AG09319 (cell line): ENCODE results near the gene PCDHB10.
"Not testable (repeated sequence)": the region's sequence is repeated elsewhere in the genome, so short reads cannot be mapped to it uniquely, and the experiment has no call there.

ENCODE experiments used
- DNase-seq: peaks from one replicate; pipeline ENCODE4 v3.0.0-alpha.2; 2010; ENCODE audit warnings: low read depth; ENCODE audit errors: extremely low read depth
- TF ChIP-seq, protein P1 (sequence below): IDR thresholded peaks from 2 replicates; pipeline ENCODE4 v1.5.1; 2011; ENCODE audit warnings: low read depth, mild to moderate bottlenecking, inconsistent platforms, low read length, moderate library complexity

The PCDHB10 gene

DNA sequence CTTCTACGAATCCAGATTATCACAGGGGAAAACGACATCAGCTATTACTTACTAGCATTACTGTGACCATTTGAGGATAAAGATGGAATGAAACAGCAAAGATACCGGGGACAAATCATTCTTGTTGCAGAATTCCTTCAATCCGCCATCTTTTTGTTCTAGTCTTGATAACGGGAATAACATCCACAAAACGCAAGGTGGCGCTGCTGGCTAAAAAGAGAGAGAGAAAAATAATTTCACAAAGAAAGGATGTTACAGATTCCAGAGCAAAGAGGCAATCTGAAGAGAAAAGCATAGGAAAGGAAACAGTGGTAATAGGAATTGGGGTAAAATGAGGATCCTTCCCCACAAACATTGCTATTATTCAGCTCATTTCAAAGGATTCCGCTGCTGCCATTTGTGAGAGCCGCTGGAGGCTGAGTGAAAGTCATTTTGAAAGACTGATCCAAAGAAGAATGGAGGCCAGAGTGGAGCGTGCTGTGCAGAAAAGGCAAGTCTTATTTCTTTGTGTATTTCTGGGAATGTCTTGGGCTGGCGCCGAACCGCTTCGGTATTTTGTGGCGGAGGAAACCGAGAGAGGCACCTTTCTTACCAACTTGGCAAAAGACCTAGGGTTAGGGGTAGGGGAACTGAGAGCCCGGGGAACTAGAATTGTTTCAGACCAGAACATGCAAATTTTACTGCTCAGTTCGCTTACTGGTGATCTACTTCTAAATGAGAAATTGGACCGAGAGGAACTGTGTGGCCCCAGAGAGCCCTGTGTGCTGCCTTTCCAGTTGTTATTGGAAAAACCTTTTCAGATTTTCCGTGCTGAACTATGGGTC, 19.6 kb upstream of the PCDHB10 start, which contains the start of gene PCDHB7:
Gene PCDHB7 (plus strand): TSS at position 264 of the 824 bp plus-strand sequence. CDS start 192 bp downstream, at position 456.
- no peak for DNase-seq
- TF ChIP-seq, protein P1, sequence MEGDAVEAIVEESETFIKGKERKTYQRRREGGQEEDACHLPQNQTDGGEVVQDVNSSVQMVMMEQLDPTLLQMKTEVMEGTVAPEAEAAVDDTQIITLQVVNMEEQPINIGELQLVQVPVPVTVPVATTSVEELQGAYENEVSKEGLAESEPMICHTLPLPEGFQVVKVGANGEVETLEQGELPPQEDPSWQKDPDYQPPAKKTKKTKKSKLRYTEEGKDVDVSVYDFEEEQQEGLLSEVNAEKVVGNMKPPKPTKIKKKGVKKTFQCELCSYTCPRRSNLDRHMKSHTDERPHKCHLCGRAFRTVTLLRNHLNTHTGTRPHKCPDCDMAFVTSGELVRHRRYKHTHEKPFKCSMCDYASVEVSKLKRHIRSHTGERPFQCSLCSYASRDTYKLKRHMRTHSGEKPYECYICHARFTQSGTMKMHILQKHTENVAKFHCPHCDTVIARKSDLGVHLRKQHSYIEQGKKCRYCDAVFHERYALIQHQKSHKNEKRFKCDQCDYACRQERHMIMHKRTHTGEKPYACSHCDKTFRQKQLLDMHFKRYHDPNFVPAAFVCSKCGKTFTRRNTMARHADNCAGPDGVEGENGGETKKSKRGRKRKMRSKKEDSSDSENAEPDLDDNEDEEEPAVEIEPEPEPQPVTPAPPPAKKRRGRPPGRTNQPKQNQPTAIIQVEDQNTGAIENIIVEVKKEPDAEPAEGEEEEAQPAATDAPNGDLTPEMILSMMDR: peak; percentile 31

DNA sequence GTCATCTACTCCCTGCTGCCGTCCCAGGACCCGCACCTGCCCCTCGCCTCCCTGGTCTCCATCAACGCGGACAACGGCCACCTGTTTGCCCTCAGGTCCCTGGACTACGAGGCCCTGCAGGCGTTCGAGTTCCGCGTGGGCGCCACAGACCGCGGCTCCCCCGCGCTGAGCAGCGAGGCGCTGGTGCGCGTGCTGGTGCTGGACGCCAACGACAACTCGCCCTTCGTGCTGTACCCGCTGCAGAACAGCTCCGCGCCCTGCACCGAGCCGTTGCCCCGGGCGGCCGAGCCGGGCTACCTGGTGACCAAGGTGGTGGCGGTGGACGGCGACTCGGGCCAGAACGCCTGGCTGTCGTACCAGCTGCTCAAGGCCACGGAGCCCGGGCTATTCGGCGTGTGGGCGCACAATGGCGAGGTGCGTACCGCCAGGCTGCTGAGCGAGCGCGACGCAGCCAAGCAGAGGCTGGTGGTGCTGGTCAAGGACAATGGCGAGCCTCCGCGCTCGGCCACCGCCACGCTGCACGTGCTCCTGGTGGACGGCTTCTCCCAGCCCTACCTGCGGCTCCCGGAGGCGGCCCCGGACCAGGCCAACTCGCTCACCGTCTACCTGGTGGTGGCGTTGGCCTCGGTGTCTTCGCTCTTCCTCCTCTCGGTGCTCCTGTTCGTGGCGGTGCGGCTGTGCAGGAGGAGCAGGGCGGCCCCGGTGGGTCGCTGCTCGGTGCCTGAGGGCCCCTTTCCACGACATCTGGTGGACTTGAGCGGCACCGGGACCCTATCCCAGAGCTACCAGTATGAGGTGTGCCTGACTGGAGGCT, 17.7 kb upstream of the PCDHB10 start:
- DNase-seq: not testable (repeated sequence)

- DNase-seq: no peak
Observed at GRCh38 chr5:141175933-141176332, 16.2 kb upstream of the PCDHB10 start.

DNA sequence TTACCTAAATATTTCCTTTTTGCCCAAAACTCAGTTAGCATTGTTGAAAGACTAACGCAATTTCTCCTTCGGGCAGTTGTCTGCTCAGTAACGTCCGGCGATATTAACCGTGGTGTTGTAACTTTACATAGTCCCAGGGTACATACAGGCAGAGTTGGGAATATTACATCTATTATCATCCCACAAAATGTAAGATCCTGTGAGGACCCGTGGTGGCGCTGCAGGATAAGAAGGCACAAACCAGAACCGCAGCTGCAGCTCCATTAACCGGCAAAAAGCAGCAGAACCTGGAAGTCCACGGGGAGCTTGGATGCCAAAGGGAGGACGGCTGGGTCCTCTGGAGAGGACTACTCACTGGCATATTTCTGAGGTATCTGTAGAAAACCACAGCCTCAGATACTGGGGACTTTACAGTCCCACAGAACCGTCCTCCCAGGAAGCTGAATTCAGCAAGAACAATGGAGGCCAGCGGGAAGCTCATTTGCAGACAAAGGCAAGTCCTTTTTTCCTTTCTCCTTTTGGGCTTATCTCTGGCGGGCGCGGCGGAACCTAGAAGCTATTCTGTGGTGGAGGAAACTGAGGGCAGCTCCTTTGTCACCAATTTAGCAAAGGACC, 14.5 kb upstream of the PCDHB10 start, which contains the start of gene PCDHB8:
Gene PCDHB8 (plus strand): TSS at position 214 of the 615 bp plus-strand sequence. CDS start 245 bp downstream, at position 459.
- not testable (repeated sequence) for DNase-seq

More at GRCh38 chr5:141175933-141176332, 16.2 kb upstream of the PCDHB10 start:
- TF ChIP-seq, protein P1: no peak

DNA sequence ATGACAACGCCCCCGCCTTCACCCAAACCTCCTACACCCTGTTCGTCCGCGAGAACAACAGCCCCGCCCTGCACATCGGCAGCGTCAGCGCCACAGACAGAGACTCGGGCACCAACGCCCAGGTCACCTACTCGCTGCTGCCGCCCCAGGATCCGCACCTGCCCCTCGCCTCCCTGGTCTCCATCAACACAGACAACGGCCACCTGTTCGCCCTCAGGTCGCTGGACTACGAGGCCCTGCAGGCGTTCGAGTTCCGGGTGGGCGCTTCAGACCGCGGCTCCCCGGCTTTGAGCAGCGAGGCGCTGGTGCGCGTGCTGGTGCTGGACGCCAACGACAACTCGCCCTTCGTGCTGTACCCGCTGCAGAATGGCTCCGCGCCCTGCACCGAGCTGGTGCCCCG, 12.8 kb upstream of the PCDHB10 start:
- DNase-seq: not testable (repeated sequence)

DNA sequence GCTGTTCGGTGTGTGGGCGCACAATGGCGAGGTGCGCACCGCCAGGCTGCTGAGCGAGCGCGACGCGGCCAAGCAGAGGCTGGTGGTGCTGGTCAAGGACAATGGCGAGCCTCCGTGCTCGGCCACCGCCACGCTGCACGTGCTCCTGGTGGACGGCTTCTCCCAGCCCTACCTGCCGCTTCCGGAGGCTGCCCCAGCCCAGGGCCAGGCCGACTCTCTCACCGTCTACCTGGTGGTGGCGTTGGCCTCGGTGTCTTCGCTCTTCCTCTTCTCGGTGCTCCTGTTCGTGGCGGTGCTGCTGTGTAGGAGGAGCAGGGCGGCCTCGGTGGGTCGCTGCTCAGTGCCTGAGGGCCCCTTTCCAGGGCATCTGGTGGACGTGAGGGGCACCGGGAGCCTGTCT, 12.3 kb upstream of the PCDHB10 start:
- DNase-seq: not testable (repeated sequence)

DNA sequence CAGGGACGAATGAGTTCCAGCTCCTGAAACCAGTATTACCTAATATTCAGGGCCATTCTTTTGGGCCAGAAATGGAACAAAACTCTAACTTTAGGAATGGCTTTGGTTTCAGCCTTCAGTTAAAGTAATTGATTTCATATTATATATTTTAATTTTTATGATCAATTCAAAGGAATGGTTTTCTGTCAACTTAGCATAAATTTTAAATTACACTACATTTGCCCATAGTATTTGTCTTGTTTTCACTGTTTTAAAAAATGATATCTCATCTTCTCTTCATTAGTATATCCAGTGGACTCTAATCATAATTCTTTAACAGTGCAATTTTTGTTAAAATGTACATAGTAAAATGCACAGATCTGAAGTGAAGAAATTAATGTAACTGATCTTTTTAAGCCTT, 11.8 kb upstream of the PCDHB10 start:
- TF ChIP-seq, protein P1: no peak
- DNase-seq: no peak

- TF ChIP-seq, protein P1: peak; percentile 6; the same call in 1 of the 2 replicates
- no peak for DNase-seq
Observed at GRCh38 chr5:141182248-141182647, 9.9 kb upstream of the PCDHB10 start, which contains the start of gene PCDHB16. Gene PCDHB16 (plus strand): TSS chr5:141182387. CDS start chr5:141182560, 173 bp downstream.

DNA sequence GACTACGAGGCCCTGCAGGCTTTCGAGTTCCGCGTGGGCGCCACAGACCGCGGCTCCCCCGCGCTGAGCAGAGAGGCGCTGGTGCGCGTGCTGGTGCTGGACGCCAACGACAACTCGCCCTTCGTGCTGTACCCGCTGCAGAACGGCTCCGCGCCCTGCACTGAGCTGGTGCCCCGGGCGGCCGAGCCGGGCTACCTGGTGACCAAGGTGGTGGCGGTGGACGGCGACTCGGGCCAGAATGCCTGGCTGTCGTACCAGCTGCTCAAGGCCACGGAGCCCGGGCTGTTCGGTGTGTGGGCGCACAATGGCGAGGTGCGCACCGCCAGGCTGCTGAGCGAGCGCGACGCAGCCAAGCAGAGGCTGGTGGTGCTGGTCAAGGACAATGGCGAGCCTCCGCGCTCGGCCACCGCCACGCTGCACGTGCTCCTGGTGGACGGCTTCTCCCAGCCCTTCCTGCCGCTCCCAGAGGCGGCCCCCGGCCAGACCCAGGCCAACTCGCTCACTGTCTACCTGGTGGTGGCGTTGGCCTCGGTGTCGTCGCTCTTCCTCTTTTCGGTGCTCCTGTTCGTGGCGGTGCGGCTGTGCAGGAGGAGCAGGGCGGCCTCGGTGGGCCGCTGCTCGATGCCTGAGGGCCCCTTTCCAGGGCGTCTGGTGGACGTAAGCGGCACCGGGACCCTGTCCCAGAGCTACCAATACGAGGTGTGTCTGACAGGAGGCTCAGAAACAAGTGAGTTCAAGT, 7.9 kb upstream of the PCDHB10 start:
- not testable (repeated sequence) for DNase-seq
